ENCODE data around the gene ADO.
A peak's percentile ranks its signal among the peaks of the same experiment; 100 is the strongest.

ADO gene

DNA sequence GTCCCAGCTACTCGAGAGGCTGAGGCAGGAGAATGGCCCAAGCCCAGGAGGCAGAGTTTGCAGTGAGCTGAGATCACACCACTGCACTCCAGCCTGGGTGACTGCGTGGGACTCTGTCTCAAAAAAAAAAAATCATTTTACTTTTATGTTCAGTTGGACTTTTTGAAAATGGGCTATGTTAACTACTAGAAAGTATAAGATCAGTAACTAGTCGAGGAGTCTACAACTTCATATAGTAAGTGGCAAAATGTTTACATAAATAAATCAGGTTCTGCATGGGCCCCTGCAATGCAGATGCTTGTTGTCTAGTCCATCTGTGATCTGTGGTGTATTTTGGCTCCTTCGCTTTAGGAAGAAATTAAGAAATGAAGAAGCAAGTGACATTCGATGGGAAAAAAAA is 12.3 kb upstream of the ADO start:
- H3K4me3 ChIP-seq (ENCODE audit: low read depth, low read length) = no peak overlapping the region

DNA sequence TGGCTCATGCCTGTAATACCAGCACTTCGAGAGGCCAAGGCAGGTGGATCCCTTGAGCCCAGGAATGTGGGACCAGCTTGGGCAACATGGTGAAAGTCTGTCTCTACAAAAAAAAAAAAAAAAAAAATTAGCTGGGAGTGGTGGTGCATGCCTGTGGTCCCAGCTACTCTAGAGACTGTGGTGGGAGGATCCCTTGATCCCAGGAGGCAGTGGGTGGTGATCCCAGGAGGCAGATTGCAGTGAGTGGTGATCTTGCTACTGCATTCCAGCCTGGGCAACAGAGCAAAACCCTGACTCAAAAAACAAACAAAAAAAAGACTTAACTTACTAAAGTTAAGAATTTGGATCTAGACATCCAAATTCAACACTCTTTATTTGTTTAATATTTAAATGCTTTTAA is 10.2 kb upstream of the ADO start:
- no peak overlapping the region for H3K4me3 ChIP-seq (ENCODE audit: low read depth, low read length)

DNA sequence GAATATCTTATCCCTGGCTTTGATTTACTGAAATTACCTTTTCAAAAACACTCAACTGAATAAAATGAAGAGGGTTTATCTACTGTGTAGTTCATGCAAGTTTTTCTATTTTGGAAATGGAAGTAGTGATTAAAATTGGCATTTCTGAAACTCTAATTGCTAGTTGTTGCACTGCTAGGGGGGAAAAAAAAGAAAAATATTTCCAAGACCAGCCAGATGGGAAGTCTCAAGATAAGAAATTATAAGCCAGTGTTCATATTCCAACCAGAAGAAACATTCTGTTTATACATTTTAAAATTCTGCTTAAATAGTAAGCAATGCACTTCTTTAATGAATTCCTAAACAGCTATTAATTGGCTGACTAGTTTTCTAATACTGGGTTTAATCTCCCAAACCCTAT is 9.4 kb upstream of the ADO start:
- H3K4me3 ChIP-seq (ENCODE audit: low read depth, low read length) = no peak overlapping the region

DNA sequence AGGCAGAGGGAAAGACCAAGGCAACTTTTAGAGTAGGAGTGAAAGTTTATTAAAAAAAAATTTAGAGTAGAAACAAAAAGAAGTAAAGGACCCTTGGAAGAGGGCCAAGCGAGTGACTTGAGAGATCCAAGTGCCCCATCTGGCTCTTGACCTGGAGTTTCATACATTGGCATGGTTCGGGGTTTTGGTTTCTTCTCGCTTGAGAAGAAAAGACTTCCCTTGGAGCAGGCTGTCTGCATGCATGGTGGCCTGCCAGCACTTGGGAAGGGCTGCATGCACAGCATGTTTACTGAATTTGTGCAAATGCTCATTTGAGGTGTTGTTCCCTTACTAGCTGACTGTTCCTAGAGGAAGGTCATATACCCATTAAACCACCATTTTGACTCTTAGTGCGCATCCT is 8.8 kb upstream of the ADO start:
- no peak overlapping the region for H3K4me3 ChIP-seq (ENCODE audit: low read depth, low read length)

DNA sequence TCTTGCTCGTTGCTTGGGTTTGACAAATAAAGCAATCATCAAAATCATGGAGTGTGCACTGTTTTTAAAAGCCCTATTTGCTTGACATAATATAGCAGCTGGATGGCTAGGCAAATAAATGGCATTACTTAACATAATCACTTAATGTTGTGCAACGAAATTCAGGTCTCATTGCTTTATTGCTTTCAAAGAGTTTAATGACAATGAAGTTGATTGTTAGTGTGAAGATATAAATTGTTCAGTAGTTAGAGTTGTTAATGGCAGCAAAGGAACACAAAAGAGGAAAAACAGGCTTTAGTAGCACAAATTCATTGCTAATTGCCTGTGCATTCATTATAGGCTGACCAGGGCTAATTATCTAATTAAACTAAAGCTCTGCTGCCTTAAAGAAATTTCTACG is 7.6 kb upstream of the ADO start:
- H3K4me3 ChIP-seq (ENCODE audit: low read depth, low read length) = no peak overlapping the region

DNA sequence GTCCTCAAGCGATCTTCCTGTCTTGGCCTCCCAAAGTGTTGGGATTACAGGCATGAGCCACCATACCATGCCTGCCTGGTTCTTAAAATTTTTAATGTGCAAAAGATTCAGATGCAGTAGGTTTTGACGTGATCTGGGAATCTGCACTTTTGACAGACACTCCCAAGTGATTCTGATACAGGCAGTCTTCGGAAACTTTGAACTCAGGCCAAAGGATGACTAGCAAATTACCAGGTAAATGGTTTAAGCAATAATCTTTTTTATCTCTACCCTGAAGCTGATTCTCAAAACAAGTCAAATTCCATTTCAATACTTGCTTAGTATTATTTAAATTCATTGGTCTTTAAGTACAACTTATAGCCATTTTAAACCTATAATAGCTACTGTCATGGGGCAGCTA is 2.6 kb upstream of the ADO start:
- H3K4me3 ChIP-seq (ENCODE audit: low read depth, low read length) = no peak overlapping the region

DNA sequence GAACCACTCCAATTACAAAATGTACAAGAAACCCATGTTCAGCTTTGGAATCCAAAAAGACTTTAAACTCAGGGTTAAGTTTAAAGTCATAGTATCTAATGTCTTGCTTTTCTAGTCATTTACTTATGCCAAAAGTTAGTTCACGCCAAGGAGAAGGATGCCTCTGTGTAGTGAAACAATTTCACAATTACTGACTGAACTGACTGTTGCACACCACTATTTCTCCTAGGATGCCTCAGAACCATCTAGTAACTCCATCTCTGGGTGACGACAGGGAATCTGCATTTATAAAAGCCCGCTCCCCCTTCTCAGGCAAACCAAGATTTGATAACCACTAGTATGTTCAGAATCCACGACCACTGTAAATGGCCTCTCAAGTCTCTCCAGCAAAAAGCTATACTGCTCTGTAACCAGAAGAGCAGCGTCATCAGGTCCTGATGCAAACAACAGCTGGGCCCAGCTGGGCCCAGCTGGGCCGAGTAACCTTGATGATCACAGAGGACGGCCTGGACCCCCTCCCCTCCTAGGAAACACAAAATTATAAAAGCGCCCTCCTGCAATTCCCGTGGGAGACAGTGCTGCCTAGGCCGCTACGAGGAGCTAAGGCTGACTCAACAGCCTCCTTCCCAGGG is 680 bp upstream of the ADO start:
- peak overlapping the region; percentile 87 for H3K4me3 ChIP-seq (ENCODE audit: low read depth, low read length)

DNA sequence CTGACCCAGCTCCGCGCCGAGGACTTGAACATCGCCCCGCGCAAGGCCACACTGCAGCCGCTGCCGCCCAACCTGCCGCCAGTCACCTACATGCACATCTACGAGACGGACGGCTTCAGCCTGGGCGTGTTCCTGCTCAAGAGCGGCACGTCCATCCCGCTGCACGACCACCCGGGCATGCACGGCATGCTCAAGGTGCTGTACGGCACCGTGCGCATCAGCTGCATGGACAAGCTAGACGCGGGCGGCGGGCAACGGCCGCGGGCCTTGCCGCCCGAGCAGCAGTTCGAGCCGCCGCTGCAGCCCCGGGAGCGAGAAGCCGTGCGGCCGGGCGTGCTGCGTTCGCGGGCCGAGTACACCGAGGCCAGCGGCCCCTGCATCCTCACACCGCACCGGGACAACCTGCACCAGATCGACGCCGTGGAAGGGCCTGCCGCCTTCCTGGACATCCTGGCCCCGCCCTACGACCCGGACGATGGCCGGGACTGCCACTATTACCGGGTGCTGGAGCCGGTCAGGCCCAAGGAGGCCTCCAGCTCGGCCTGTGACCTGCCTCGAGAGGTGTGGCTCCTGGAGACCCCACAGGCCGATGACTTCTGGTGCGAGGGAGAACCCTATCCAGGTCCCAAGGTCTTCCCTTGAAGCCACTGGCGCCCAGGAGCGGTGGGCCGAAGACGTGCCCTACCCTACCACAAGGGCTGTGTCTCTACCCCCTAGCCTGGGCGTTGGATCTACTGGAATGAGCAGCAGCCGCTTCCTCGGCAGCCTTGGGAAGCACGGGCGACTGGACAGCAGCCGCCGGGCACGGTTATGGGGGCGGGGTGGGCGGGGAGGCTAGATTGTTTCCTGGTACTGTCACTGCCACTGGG is 945 bp downstream of the ADO start:
- peak overlapping the region; percentile 87 for H3K4me3 ChIP-seq (ENCODE audit: low read depth, low read length)

DNA sequence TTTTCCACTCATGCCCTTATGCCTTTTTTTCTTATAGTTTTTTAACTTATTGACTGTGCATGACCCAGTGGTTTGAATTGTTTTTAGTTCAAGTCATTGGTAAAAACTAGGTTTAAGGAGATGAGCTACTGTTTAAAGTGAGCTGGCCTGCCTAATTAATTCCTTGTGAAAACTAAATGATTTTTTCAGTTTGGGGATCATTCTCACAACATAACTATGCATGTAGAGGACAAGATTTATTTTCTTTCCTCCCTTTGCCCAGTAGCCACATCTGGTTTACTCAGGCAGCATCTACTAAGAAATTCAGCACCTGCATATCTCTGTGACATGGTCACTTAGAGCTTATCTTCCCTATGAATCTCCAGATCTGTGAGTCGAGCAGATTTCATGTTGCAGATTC is 1.7 kb downstream of the ADO start:
- peak overlapping the region; percentile 87 for H3K4me3 ChIP-seq (ENCODE audit: low read depth, low read length)

DNA sequence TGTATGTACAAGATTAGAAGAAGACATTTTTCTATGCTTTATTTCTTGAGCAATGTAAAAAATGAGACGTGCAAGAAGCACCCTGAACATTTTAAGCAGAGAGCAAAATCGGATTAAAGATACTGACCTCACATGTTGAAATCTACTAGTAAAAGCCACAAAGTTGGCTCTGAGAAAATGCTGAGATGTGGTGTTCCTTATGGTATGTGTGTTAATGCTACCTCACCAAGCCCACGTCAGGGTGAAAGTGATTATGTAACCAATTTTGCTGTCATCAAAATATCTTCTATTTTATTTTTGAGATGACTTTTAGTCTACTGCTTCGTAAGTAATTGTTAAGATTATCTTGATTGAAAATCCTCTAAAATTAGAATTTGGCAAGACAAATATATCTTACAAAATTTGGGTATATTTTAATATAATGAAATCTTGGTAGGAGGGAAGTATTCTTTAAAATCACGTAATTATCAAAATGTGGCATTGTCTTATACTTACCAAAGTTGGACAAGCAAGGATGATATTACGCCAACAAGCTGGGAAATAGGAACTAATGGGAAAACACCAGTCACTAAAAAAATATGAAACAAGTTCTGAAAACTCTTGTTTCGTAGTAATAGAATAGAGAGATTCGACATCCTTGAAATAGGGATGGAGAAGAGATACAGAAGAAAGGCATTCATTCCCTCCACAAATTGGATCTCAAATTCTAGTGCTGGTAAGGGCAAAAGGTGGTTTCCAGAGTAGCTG is 5.8 kb downstream of the ADO start:
- no peak overlapping the region for H3K4me3 ChIP-seq (ENCODE audit: low read depth, low read length)

DNA sequence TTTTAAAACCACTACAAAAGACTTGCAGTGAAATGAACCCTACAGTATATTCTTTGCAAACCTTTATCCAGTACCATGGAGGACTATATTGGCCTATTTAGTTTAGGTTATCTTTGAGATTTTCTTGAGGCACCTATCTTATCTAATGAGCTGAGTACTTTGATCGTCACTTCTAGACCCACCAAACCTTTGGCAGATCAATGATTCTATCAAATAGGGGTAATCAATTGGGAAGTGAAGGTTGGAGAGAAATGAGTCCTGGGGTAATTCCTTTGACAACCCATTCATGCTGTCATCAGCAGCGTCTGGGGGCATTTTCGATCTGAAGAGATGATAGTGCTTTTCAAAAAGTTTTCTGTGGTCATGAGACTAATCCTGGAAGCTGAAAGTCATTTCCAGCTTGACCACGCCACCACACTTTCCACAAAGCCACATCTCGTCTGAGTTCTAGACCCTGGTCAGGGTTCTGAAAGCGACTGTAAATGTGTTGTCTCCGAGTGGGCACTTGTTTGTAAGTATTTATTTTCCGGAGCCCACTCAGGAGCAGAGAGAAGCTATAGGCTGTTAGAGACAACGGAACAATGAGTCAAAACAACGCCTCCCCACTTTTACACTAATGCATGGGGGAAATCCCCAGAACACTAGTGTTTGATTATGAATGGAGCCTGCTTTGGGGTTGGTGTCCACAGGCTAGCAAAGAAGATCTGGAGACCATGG is 6.8 kb downstream of the ADO start:
- no peak overlapping the region for H3K4me3 ChIP-seq (ENCODE audit: low read depth, low read length)

DNA sequence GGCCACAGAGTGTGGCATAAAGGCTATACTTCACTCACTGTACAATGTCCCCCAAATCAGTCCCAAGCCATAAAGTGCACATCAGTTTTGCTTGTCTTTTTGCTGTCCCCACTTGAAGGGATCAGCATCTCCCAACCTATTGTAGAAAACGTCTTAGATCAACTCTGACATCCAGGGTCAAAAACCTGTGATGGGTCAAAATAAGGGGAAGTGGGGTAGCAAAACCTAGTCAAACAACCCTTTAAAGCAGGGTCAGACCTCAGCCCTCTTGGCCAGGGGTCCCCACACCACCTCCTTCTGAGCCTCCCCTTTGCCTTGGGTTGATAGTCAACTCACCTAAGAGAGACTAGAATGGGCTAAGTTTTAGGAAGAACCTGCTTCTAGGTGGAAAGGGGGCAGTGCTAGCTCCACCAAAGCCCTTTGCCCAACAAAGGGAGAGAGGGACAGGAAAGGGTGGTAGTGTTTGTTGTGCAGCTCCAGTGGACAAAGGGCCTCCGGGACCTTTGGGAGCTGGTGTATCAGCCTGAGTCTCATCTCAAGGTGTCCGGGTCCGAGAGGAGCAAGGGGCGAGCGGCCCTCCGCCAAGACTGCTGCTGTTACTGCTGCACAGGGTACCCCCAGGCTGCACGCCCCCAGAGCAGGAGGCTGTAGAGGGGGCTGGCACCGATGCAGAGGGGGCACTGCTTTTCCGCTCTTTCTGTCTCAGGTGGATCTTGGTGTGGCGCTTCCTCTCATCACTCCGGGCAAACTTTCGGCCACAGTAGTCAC is 8.3 kb downstream of the ADO start:
- no peak overlapping the region for H3K4me3 ChIP-seq (ENCODE audit: low read depth, low read length)

DNA sequence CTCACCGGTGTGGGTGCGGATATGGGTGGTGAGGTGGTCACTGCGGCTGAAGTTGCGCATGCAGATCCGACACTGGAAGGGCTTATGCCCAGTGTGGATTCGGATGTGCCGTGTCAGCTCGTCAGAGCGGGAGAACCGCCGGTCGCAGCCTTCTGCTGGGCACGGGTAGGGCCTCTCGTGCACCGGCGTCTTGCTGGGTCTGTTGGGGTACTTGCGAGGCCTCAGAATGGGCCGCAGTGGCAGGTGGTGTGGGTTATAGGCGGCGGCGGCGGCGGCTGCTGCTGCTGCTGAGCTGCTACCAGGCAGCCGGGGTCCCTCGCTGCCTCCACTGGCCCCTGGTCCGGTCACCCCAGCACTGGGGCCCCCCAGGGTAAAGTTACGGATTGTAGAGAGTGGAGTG is 8.9 kb downstream of the ADO start:
- no peak overlapping the region for H3K4me3 ChIP-seq (ENCODE audit: low read depth, low read length)

DNA sequence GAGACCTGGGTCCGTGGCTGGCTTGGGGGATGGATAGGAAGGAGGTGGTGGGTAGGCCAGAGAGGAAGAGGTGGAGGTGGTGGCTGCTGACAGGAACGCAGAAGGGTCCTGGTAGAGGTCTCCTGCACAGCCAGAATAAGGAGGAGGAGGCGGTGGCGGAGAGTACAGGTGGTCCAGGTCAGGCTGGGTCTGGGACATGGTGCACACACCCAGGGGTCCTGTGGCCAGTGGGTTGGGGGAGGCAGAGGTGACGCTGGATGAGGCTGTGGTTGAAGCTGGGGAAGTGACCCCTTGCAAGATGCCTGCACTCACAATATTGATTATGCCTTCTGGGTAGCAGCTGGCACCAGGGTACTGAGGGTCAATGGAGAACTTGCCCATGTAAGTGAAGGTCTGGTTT is 9.5 kb downstream of the ADO start:
- no peak overlapping the region for H3K4me3 ChIP-seq (ENCODE audit: low read depth, low read length)

DNA sequence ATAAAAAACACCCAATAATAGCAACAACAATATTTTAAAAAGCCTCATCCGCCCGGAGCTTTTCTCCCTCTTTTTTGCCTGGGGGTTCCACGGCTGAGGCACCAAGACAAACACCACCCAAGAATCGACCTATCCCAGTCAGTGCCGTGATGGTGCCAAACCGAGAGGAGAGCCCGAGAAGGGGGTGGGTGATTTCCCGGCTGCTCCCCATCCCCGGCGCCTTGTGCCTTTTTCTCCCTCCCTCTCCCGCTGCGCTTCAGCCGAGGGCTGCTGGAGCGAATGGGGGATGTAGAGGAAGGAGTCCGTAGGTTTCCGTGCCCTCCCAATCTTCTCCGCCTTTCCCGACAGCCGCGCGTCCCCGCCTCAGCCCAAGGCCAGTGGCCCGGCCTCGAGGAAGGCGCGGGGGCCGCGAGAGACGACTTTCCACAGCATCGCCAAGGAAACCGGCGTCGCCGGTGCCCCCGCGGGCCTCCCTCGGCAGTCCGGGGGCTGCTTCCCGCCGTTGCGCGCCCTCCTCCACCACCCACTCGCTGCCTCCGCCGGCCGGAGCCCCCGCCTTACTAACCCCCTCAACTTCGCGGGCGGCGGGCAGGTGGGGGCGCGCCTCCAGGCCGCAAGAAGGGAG is 10.3 kb downstream of the ADO start:
- peak overlapping the region; percentile 56 for H3K4me3 ChIP-seq (ENCODE audit: low read depth, low read length)

DNA sequence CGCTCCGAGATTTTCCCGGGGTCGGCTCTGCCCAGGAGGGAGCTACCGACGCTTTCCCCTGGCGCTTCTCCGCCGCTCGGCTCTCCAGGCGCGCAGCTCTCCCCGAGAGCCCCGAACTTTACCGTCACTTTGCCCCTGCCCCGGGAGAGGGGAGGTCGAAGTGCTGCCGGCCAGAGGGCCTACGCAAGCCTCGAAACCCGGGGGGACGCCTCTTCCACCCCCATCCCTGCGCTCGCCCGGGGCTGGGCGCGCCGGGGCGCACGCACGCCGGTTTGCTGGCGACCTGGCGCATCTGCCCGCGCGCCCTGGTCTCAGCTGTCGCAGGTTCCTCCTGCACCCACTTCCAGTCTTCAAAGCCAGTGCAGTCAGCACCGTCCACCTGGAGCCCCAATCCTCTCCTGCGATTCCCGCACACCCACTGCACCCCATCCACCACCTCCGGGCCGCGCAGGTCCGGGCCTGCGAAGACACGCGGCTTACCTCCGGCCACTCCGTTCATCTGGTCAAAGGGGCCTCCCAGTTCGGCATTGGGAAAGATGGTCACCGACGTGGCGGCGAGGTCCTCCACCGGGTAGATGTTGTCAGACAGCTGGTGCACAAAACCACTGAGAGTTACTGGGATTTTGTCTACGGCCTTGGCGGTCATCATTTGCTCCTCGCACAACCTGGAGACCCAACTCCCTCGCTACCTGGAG is 11.0 kb downstream of the ADO start:
- peak overlapping the region; percentile 56 for H3K4me3 ChIP-seq (ENCODE audit: low read depth, low read length)

DNA sequence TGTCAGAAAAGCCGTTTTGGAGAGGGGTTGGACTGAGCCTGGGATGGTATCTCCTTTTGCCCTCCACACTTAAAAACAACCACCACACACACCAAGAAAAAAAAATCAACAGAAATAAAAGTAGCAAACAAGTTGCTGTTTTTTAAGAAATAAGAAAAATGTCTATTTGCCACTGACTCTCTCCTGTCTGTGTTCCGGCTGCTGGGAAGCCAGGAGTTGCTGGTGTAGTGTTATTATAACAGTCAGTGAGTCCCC is 11.5 kb downstream of the ADO start:
- H3K4me3 ChIP-seq (ENCODE audit: low read depth, low read length) = peak overlapping the region; percentile 56

DNA sequence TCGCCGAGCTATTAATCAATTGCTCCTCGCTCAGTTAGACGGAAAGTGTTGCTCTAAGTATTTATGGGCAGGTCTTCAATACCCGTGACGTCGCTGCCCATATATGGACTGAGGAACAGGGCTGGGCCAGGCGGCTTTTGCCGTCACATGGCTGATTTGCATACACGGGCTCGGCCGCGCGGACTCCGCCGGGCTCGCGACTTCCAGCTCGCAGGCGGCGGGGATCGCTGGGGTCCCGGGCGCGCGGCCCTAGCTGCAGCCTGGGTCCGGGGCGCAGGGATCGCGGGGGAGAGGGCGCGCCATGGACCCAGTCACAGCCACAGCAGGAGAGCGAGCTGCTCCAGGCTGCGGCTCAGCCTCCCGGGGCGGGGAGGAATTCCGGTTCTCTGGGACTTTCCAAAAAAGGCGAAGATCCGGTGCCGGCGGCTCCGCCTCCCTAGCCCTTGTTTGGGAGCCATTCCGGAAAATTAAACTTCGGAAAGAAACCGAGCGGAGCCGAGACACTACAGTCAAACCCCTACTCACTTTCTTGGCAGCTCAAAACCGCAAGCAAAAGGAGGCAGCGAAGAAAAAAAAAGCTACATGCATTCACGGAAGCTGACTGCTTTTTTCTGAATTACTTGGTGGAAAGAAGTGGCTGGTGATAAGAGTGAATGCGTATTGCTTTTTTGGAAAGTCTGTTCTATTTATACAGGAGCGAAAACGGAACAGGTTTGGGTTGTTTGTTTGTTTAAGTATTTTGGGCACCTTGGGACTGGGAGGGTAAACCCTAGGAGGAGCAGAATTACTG is 12.0 kb downstream of the ADO start, which contains the start of gene EGR2:
Gene EGR2, minus strand, starts transcription at position 36 of the 790 bp plus-strand sequence. CDS start 337 bp downstream, outside the sequence.
- H3K4me3 ChIP-seq (ENCODE audit: low read depth, low read length) = peak within 1 kb of the TSS; percentile 56

All from iPS-11a (cell line).